K562 (cell line): ENCODE results near the gene CHTF8. TPM values are rescaled to one million over a fixed set of nuclear protein-coding genes. Genes with fewer than 3 reads are reported as not detected.

Experiments
- IFI16 ChIP-seq: fragments of 250-450 bp; sonication (Bioruptor Pico); IDR thresholded peaks from 2 replicates; pipeline ENCODE4 v2.1.2; 2022; ENCODE audit warnings: mild to moderate bottlenecking, inconsistent platforms
- POLR3A ChIP-seq: IDR thresholded peaks from 2 replicates; pipeline ENCODE4 v1.6.1; 2011; ENCODE audit warnings: borderline replicate concordance, mild to moderate bottlenecking, moderate library complexity; ENCODE audit not compliant: insufficient read length, insufficient read depth; ENCODE audit errors: extremely low read depth
- RBFOX2 ChIP-seq: fragments of 200-400 bp; formaldehyde crosslinking; IDR thresholded peaks from 2 replicates; pipeline ENCODE4 v1.6.1; 2017; ENCODE audit warnings: low read depth, mild to moderate bottlenecking, low read length, moderate library complexity
- ZNF551 ChIP-seq: fragments of 250-450 bp; sonication (Bioruptor Pico); IDR thresholded peaks from 2 replicates; pipeline ENCODE4 v1.5.0; 2021; ENCODE audit warnings: mild to moderate bottlenecking, moderate library complexity
- polyA plus RNA-seq, 8 experiments: library from polyadenylated mRNA; depleted of rRNA in 4 of 8; stranded (reverse) in 5 of 8; unstranded in 3 of 8; fragments of >200 nt; fragmentation: Nextera tagmentation in 2 of 8; fragmentation: Illumina TruSeq in 1 of 8; extraction: Ambion mirVana in 2 of 8; extraction: Trizol in 1 of 8; gene quantifications; 2 replicates each; pipeline versions ENCODE4 v1.2.1 to v1.2.3, GENCODE V29; 2011 to 2014; ENCODE audit warnings: inconsistent platforms in 1 of 8, missing spikeins in 1 of 8
- total RNA-seq, 7 experiments: library from RNA; depleted of rRNA in 6 of 7; stranded (reverse); fragments of >200 nt in 6 of 7; fragmentation: Illumina TruSeq in 2 of 7; extraction: Trizol in 2 of 7; gene quantifications; 2 replicates each; pipeline versions ENCODE4 v1.2.1 to v1.2.3, GENCODE V29; 2011 to 2021; ENCODE audit warnings: low replicate concordance in 1 of 7
- TF ChIP-seq, protein P1 (sequence below), 2 experiments: fragments of 450-650 bp; IDR thresholded peaks; 2 replicates each; pipeline ENCODE4 v1.6.1; 2016
- TF ChIP-seq, protein P2 (sequence below): sonication (generic); formaldehyde crosslinking; IDR thresholded peaks from 2 replicates; pipeline ENCODE4 v1.8.0; 2022; ENCODE audit warnings: mild to moderate bottlenecking, missing genetic modification reagents

CHTF8 gene
- total and polyA plus RNA-seq, 9 of the 15 experiments (the other 6 are each of a cell fraction or from before 2014, with no cell fraction given): 20.2 to 199 (median 108) TPM

DNA sequence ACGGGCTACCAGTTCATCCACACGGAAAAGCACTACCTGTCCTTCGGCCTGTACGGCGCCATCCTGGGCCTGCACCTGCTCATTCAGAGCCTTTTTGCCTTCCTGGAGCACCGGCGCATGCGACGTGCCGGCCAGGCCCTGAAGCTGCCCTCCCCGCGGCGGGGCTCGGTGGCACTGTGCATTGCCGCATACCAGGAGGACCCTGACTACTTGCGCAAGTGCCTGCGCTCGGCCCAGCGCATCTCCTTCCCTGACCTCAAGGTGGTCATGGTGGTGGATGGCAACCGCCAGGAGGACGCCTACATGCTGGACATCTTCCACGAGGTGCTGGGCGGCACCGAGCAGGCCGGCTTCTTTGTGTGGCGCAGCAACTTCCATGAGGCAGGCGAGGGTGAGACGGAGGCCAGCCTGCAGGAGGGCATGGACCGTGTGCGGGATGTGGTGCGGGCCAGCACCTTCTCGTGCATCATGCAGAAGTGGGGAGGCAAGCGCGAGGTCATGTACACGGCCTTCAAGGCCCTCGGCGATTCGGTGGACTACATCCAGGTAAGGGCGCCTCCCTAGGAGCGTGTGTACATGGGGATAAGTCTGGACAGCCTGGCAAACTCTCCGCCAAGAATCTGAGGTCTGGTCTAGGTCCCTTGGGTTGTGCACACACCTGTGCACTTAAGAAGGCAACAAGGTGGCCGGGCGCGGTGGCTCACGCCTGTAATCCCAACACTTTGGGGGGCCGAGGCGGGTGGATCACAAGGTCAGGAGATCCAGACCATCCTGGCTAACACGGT is 22.7 kb downstream of the CHTF8 start (continued):
- TF ChIP-seq, protein P1, sequence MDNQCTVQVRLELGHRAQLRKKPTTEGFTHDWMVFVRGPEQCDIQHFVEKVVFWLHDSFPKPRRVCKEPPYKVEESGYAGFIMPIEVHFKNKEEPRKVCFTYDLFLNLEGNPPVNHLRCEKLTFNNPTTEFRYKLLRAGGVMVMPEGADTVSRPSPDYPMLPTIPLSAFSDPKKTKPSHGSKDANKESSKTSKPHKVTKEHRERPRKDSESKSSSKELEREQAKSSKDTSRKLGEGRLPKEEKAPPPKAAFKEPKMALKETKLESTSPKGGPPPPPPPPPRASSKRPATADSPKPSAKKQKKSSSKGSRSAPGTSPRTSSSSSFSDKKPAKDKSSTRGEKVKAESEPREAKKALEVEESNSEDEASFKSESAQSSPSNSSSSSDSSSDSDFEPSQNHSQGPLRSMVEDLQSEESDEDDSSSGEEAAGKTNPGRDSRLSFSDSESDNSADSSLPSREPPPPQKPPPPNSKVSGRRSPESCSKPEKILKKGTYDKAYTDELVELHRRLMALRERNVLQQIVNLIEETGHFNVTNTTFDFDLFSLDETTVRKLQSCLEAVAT (IDR thresholded peaks at IDR 0.05): no peak
- TF ChIP-seq, protein P2, sequence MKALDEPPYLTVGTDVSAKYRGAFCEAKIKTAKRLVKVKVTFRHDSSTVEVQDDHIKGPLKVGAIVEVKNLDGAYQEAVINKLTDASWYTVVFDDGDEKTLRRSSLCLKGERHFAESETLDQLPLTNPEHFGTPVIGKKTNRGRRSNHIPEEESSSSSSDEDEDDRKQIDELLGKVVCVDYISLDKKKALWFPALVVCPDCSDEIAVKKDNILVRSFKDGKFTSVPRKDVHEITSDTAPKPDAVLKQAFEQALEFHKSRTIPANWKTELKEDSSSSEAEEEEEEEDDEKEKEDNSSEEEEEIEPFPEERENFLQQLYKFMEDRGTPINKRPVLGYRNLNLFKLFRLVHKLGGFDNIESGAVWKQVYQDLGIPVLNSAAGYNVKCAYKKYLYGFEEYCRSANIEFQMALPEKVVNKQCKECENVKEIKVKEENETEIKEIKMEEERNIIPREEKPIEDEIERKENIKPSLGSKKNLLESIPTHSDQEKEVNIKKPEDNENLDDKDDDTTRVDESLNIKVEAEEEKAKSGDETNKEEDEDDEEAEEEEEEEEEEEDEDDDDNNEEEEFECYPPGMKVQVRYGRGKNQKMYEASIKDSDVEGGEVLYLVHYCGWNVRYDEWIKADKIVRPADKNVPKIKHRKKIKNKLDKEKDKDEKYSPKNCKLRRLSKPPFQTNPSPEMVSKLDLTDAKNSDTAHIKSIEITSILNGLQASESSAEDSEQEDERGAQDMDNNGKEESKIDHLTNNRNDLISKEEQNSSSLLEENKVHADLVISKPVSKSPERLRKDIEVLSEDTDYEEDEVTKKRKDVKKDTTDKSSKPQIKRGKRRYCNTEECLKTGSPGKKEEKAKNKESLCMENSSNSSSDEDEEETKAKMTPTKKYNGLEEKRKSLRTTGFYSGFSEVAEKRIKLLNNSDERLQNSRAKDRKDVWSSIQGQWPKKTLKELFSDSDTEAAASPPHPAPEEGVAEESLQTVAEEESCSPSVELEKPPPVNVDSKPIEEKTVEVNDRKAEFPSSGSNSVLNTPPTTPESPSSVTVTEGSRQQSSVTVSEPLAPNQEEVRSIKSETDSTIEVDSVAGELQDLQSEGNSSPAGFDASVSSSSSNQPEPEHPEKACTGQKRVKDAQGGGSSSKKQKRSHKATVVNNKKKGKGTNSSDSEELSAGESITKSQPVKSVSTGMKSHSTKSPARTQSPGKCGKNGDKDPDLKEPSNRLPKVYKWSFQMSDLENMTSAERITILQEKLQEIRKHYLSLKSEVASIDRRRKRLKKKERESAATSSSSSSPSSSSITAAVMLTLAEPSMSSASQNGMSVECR (CRISPR knock-in tag): no peak
- no peak for TF ChIP-seq ZNF551
- no peak for TF ChIP-seq POLR3A
- TF ChIP-seq RBFOX2: no peak
- TF ChIP-seq IFI16 (CRISPR knock-in tag): no peak
